NCI-H82 treated with DMSO at 0.1 percent for 48 hours (cell line): ENCODE data around the gene B3GALT4.
"Not testable (repeated sequence)": the region's sequence is repeated elsewhere in the genome, so short reads cannot be mapped to it uniquely, and the experiment has no call there.

Experiments used
- DNase-seq: peaks from one replicate; lab custom pipeline; 2025; ENCODE audit not compliant: unreplicated experiment; lab: John Stamatoyannopoulos, UW

The B3GALT4 gene

GRCh38 chr6:33272275-33273128 lies 4.4 kb upstream of the B3GALT4 start:
- no peak for DNase-seq

- DNase-seq, result no peak
Measured at GRCh38 chr6:33273129-33273923, 3.6 kb upstream of the B3GALT4 start.

- DNase-seq, result no peak
Measured at GRCh38 chr6:33273924-33274902, 2.7 kb upstream of the B3GALT4 start.

- DNase-seq, result not testable (repeated sequence)
Measured at GRCh38 chr6:33275795-33276580, 935 bp upstream of the B3GALT4 start.

GRCh38 chr6:33276581-33276863 lies 401 bp upstream of the B3GALT4 start:
- no peak for DNase-seq

- no peak for DNase-seq
Measured at GRCh38 chr6:33277663-33278391, 904 bp downstream of the B3GALT4 start.

GRCh38 chr6:33278392-33278741 lies 1.4 kb downstream of the B3GALT4 start:
- DNase-seq, result no peak

GRCh38 chr6:33278810-33279209 lies 1.9 kb downstream of the B3GALT4 start:
- no peak for DNase-seq

GRCh38 chr6:33279257-33279695 lies 2.4 kb downstream of the B3GALT4 start:
- no peak for DNase-seq

GRCh38 chr6:33279971-33280511 lies 3.1 kb downstream of the B3GALT4 start:
- peak; percentile 24 for DNase-seq

- DNase-seq, result no peak
Measured at GRCh38 chr6:33280539-33280938, 3.6 kb downstream of the B3GALT4 start.

- DNase-seq, result not testable (repeated sequence)
Measured at GRCh38 chr6:33285214-33285613, 8.3 kb downstream of the B3GALT4 start.

- no peak for DNase-seq
Measured at GRCh38 chr6:33286946-33287914, 10.3 kb downstream of the B3GALT4 start.

- no peak for DNase-seq
Measured at GRCh38 chr6:33288141-33288920, 11.4 kb downstream of the B3GALT4 start.

GRCh38 chr6:33288921-33289783 lies 12.2 kb downstream of the B3GALT4 start, which contains the start of the genes PFDN6 and WDR46:
PFDN6 (plus strand) TSS chr6:33289601; CDS start chr6:33289857, 256 bp downstream.
WDR46 (minus strand) TSS chr6:33289239; CDS start chr6:33289170, 69 bp downstream.
- peak; percentile 96 for DNase-seq

GRCh38 chr6:33289784-33290315 lies 12.9 kb downstream of the B3GALT4 start:
- no peak for DNase-seq
